ENCODE data around the gene PGD. TPM values are rescaled to one million over a fixed set of nuclear protein-coding genes. Genes with fewer than 3 reads are reported as not detected.

Gene PGD
- total RNA-seq, 1 experiment from 2014 or later = 142 TPM

- peaks cover 4% of the 10 kb centered on the region for H3K36me3 Mint-ChIP-seq (ENCODE audit: insufficient read depth, unreplicated experiment)
- no peaks in the 10 kb centered on the region for H3K9me3 Mint-ChIP-seq (ENCODE audit: low read depth, unreplicated experiment)
- no peak for TF ChIP-seq CTCF (IDR thresholded peaks at IDR 0.05; ENCODE audit: unreplicated experiment)
- peak overlapping the region; percentile 79 for H3K27ac Mint-ChIP-seq (ENCODE audit: unreplicated experiment)
- no TSS peak for BruUV-seq (replicated peaks)
- CTCF ChIA-PET = interaction anchor here (0.8 kb wide), 1 partner anchor 178 kb away, joined by 3 read pairs; the partner anchor contains the start of gene KIF1B
- H3K27me3 Mint-ChIP-seq (ENCODE audit: unreplicated experiment) = no peaks in the 10 kb centered on the region
- H3K4me1 Mint-ChIP-seq (ENCODE audit: low read depth, unreplicated experiment) = peaks cover 14% of the 10 kb centered on the region
- intact Hi-C loops (cut with micrococcal nuclease; ENCODE audit: unreplicated experiment) = loop anchor here (1.0 kb wide), 1 partner anchor 10 kb away; no protein-coding TSS in a partner anchor
- peak overlapping the region; percentile 43 for H3K4me3 Mint-ChIP-seq (ENCODE audit: low read depth, unreplicated experiment)
- DNase-seq = no peak
Observed at GRCh38 chr1:10388387-10388715, 10.5 kb upstream of the PGD start.

- Mint-ChIP-seq H3K9me3 (ENCODE audit: low read depth, unreplicated experiment) (no peaks in the 10 kb centered on the region), H3K4me1 (ENCODE audit: low read depth, unreplicated experiment) (peaks cover 14% of the 10 kb centered on the region), H3K36me3 (ENCODE audit: insufficient read depth, unreplicated experiment) (peaks cover 4% of the 10 kb centered on the region), H3K4me3 (ENCODE audit: low read depth, unreplicated experiment) (no peak overlapping the region), H3K27ac (ENCODE audit: unreplicated experiment) (no peak overlapping the region), H3K27me3 (ENCODE audit: unreplicated experiment) (no peaks in the 10 kb centered on the region)
- intact Hi-C loops (cut with micrococcal nuclease; ENCODE audit: unreplicated experiment) = no loop called here
- no peak for DNase-seq
- CTCF ChIA-PET = no interaction called here
- TF ChIP-seq CTCF (IDR thresholded peaks at IDR 0.05; ENCODE audit: unreplicated experiment) = no peak
- BruUV-seq (replicated peaks) = no TSS peak
Observed at GRCh38 chr1:10389271-10389973, 9.4 kb upstream of the PGD start.

- H3K36me3 Mint-ChIP-seq (ENCODE audit: insufficient read depth, unreplicated experiment) = peaks cover 42% of the 10 kb centered on the region
- no peaks in the 10 kb centered on the region for H3K27me3 Mint-ChIP-seq (ENCODE audit: unreplicated experiment)
- no peaks in the 10 kb centered on the region for H3K9me3 Mint-ChIP-seq (ENCODE audit: low read depth, unreplicated experiment)
- no peak for DNase-seq
- H3K4me3 Mint-ChIP-seq (ENCODE audit: low read depth, unreplicated experiment) = no peak overlapping the region
- intact Hi-C loops (cut with micrococcal nuclease; ENCODE audit: unreplicated experiment) = no loop called here
- TF ChIP-seq CTCF (IDR thresholded peaks at IDR 0.05; ENCODE audit: unreplicated experiment) = no peak
- no TSS peak for BruUV-seq (replicated peaks)
- H3K27ac Mint-ChIP-seq (ENCODE audit: unreplicated experiment) = no peak overlapping the region
- no peaks in the 10 kb centered on the region for H3K4me1 Mint-ChIP-seq (ENCODE audit: low read depth, unreplicated experiment)
- CTCF ChIA-PET = no interaction called here
Observed at GRCh38 chr1:10396870-10397269, 2.0 kb upstream of the PGD start.

GRCh38 chr1:10398278-10398733 is 558 bp upstream of the PGD start:
- BruUV-seq (replicated peaks) = TSS peak; percentile 46
- H3K9me3 Mint-ChIP-seq (ENCODE audit: low read depth, unreplicated experiment) = no peaks in the 10 kb centered on the region
- peak overlapping the region; percentile 80 for H3K4me3 Mint-ChIP-seq (ENCODE audit: low read depth, unreplicated experiment)
- TF ChIP-seq CTCF (IDR thresholded peaks at IDR 0.05; ENCODE audit: unreplicated experiment) = no peak
- no peaks in the 10 kb centered on the region for H3K27me3 Mint-ChIP-seq (ENCODE audit: unreplicated experiment)
- H3K4me1 Mint-ChIP-seq (ENCODE audit: low read depth, unreplicated experiment) = no peaks in the 10 kb centered on the region
- intact Hi-C loops (cut with micrococcal nuclease; ENCODE audit: unreplicated experiment) = loop anchor here (1.0 kb wide), 1 partner anchor 10 kb away; no protein-coding TSS in a partner anchor
- DNase-seq = no peak
- CTCF ChIA-PET = interaction anchor here (0.6 to 1.9 kb wide), 5 partner anchors 9 to 172 kb away, joined by 3 to 6 read pairs (median 3); no protein-coding TSS in a partner anchor
- H3K36me3 Mint-ChIP-seq (ENCODE audit: insufficient read depth, unreplicated experiment) = peaks cover 48% of the 10 kb centered on the region
- peak overlapping the region; percentile 50 for H3K27ac Mint-ChIP-seq (ENCODE audit: unreplicated experiment)
